ENCODE results near the gene GPR137B. TPM values are rescaled to one million over a fixed set of nuclear protein-coding genes. Genes with fewer than 3 reads are reported as not detected.
A peak's percentile ranks its signal among the peaks of the same experiment; 100 is the strongest.
"Not testable (repeated sequence)": the region's sequence is repeated elsewhere in the genome, so short reads cannot be mapped to it uniquely, and the experiment has no call there.

The GPR137B gene
- total and polyA plus RNA-seq, 8 donors = 9.3 to 37.4 (median 12.7) TPM

DNA sequence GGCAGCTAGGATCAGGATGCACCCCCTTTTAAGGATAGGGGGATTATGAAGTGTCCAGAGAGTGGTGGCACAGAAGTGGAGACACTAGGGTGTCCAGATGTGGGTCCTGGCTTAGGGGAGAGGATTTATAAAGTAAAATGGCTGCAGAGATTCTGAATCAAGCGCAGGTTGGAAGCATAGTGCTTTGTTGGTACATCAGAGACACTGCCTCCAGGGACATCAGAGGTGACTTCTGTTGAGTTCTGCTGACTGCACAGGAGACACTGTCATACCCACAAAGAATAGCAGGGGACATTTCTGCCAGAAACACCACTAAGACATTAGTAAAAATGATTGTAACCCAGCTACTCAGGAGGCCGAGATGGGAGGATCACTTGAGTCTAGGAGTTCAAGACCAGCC, 16.4 kb downstream of the GPR137B start:
- intact Hi-C loops (cut with DNase I) = no loop called here
- DNase-seq (no peak), ATAC-seq (no peak)
- Histone ChIP-seq H3K27ac (no peak overlapping the region), H3K9me3 (peaks cover 0 to 21% of the 10 kb centered on the region in 2 donors), H3K27me3 (no peaks in the 10 kb centered on the region), H3K4me1 (peaks cover 0 to 10% of the 10 kb centered on the region in 2 donors), H3K36me3 (no peaks in the 10 kb centered on the region), H3K4me3 (no peak overlapping the region)
- TF ChIP-seq, protein P1, sequence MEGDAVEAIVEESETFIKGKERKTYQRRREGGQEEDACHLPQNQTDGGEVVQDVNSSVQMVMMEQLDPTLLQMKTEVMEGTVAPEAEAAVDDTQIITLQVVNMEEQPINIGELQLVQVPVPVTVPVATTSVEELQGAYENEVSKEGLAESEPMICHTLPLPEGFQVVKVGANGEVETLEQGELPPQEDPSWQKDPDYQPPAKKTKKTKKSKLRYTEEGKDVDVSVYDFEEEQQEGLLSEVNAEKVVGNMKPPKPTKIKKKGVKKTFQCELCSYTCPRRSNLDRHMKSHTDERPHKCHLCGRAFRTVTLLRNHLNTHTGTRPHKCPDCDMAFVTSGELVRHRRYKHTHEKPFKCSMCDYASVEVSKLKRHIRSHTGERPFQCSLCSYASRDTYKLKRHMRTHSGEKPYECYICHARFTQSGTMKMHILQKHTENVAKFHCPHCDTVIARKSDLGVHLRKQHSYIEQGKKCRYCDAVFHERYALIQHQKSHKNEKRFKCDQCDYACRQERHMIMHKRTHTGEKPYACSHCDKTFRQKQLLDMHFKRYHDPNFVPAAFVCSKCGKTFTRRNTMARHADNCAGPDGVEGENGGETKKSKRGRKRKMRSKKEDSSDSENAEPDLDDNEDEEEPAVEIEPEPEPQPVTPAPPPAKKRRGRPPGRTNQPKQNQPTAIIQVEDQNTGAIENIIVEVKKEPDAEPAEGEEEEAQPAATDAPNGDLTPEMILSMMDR (IDR thresholded peaks at IDR 0.05) = no peak

DNA sequence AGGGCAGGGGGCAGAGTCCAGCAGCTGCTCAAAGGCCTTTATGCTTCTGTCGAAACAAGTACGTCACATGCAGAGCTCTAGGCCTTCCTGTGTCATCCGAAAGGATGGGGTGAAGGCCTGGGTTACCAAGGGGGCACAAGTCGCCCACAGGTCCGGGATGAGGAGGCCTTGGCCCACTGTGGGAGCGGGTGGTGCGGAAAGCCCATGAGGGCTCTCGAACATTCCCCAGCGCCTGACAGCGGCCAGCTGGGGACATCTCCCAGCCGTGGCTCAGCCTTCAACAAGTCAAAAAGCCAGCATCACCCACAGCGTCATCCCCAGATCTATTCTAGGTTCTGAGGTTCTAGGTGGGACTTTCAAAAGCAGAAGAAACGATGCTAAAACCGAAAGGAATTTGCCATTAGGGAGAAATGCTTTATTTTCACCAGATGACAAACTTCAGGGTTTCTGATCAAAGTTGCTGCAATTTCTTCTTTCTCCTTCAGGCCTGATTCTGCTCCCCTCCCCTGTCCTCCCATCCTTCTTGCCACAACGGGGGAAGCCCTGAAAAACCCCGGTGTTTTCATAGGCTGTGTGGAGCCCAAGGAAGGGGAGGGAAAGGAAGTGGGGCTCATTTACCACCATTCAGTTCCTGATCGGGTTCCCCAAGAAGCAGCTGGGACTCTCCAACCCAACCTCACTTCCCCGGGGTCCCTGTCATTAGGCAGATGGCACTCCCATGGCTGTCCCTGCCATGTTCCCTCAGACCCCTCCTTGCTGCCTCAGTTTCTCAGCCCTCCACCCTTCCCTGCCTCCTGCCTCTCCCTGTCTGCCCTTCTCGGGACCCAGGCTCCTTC, 17.6 kb downstream of the GPR137B start:
- TF ChIP-seq, protein P1 (IDR thresholded peaks at IDR 0.05) = no peak
- Histone ChIP-seq H3K27ac (peak overlapping the region in 1 of 2 donors; percentile 53), H3K27me3 (no peaks in the 10 kb centered on the region), H3K36me3 (no peaks in the 10 kb centered on the region), H3K4me3 (no peak overlapping the region), H3K9me3 (peaks cover 0 to 21% of the 10 kb centered on the region in 2 donors), H3K4me1 (peaks cover 0 to 10% of the 10 kb centered on the region in 2 donors)
- ATAC-seq (no peak), DNase-seq (no peak)
- intact Hi-C loops (cut with DNase I) = no loop called here

DNA sequence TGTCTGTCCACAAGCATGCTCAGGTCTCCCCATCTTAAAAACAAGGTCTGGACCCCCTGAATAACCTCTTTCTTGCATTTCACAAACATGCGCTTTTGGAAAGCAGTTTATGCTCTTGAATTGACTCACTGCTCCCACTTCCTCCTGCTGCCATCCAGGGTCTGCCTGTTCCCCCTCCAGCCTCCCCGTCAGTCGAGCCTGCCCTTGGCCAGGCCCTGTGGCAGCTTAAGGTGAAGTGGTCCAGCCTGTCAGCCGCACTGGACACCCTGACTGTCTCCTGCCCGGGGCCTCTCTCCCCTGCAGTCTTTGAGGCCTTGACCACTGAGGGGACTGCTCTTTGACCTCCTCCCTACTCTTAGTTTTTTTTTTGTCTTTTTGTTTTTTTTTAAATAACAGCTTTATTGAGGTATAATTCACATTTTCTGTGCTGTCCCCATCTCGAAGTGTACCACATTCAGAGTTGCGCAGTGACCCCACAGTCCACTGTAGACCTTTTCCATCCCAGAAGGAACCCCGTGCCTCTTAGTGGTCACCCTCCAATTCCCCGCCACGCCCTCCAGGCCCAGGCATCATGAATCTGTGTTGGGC, 18.3 kb downstream of the GPR137B start:
- no peak for DNase-seq
- TF ChIP-seq, protein P1 (IDR thresholded peaks at IDR 0.05) = no peak
- no peaks in the 10 kb centered on the region for H3K36me3 ChIP-seq
- H3K9me3 ChIP-seq = peaks cover 0 to 21% of the 10 kb centered on the region in 2 donors
- H3K4me3 ChIP-seq = no peak overlapping the region
- ATAC-seq = no peak
- no peaks in the 10 kb centered on the region for H3K27me3 ChIP-seq
- peak overlapping the region in 1 of 2 donors; percentile 53 for H3K27ac ChIP-seq
- peaks cover 0 to 10% of the 10 kb centered on the region in 2 donors for H3K4me1 ChIP-seq
- intact Hi-C loops (cut with DNase I) = no loop called here

DNA sequence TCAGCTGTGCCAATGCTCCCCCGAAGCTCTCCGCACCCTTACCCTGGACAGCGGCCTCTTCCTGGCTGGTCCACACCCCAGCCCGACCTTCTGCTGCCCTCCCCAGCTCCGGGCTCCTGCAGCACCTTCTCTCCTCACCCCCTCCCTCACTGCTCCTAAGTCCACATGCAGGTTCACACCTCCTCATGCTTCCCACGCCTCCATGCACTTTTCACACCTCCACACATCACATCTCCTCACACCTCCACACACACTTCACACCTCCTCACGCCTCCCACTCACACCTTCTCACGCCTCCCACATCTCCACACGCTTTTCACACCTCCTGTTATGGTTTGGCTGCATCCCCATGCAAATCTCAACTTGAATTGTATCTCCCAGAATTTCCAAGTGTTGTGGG, 18.9 kb downstream of the GPR137B start:
- H3K4me3 ChIP-seq = no peak overlapping the region
- no peaks in the 10 kb centered on the region for H3K36me3 ChIP-seq
- TF ChIP-seq, protein P1 (IDR thresholded peaks at IDR 0.05) = no peak
- peaks cover 0 to 21% of the 10 kb centered on the region in 2 donors for H3K9me3 ChIP-seq
- intact Hi-C loops (cut with DNase I) = no loop called here
- DNase-seq = no peak
- ATAC-seq = no peak
- H3K27ac ChIP-seq = no peak overlapping the region
- no peaks in the 10 kb centered on the region for H3K27me3 ChIP-seq
- H3K4me1 ChIP-seq = peaks cover 0 to 5% of the 10 kb centered on the region in 2 donors

DNA sequence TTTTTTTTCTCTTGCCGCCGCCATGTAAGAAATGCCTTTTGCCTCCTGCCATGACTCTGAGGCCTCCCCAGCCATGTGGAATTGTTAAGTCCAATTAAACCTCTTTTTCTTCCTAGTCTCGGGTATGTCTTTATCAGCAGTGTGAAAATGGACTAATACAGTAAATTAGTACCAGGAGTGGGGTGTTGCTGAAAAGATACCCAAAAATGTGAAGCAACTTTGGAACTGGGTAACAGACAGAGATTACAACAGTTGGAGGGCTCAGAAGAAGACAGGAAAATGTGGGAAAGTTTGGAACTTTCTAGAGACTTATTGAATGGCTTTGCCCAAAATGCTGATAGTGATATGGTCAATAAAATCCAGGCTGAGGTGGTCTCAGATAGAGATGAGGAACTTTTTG, 19.4 kb downstream of the GPR137B start:
- H3K9me3 ChIP-seq = peaks cover 0 to 21% of the 10 kb centered on the region in 2 donors
- ATAC-seq; intact Hi-C loops (cut with DNase I); H3K4me3 ChIP-seq; H3K27ac ChIP-seq; H3K4me1 ChIP-seq; DNase-seq; H3K36me3 ChIP-seq; H3K27me3 ChIP-seq: not testable (repeated sequence)

Data from left lung (tissue), 10 donors.